ENCODE measurements around the gene PWWP2A.
"Not testable (repeated sequence)": the region's sequence is repeated elsewhere in the genome, so short reads cannot be mapped to it uniquely, and the experiment has no call there.

The PWWP2A gene

DNA sequence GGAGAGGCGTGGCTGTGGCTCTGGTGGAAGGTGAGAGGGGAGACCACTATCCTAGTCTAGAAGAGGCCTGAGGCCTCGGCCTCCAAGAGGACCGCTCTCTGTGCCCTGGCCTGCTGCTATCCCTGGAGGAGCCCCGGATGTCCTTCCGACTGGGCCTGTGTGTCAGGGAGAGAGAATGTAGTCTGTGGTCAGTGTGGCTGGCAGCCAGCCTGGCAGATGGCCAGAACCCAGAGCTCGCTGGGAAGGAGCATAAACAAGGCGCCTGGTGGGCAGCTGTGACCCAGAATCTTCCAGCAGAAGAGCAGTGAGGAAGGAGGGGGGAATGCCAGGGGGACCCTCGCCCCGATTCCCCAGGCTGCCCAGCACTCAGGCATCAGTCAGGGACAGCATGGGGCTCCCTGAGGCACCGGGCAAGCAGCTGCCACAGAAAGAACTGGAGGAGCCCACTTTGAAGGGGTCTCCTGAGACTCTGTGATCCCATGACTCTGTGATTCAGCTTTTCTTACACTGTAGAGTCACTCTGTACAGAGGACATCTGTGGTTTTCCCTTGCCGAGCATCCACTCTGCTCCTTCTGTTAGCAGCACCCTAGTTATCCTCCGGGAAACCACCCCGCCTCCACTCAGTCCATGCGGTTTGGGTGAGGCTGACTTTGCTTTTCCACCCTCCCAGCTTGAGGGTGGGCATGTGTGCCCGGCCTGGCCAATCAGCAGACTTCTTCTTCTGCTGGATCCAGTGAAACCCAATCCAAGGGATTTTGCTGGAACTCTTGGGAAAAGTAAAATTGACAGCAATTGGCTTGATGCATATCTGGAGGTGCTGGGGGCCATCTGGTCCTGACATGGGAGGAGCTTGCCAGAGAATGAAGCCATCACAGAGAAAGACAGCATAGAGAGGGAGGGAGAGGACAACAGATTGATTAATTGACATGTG is 46.2 kb upstream of the PWWP2A start:
- Histone ChIP-seq H3K4me3 (ENCODE audit: severe bottlenecking) (peak overlapping the region; percentile 5), H3K27me3 (ENCODE audit: insufficient read depth, poor library complexity, severe bottlenecking) (no peaks in the 10 kb centered on the region), H3K4me1 (ENCODE audit: insufficient read depth, poor library complexity, severe bottlenecking) (peaks cover 28% of the 10 kb centered on the region), H3K9me3 (ENCODE audit: severe bottlenecking) (no peaks in the 10 kb centered on the region), H3K27ac (ENCODE audit: poor library complexity, severe bottlenecking) (peak overlapping the region; percentile 95), H3K36me3 (ENCODE audit: low read depth) (no peaks in the 10 kb centered on the region)
- ATAC-seq (ENCODE audit: low read depth) = peak; percentile 91
- no peak for TF ChIP-seq CTCF (IDR thresholded peaks at IDR 0.05; ENCODE audit: poor library complexity, severe bottlenecking)
- DNase-seq (ENCODE audit: low spot score) = peak; percentile 98

- no peak for TF ChIP-seq CTCF (IDR thresholded peaks at IDR 0.05; ENCODE audit: poor library complexity, severe bottlenecking)
These were observed 43.7 kb upstream of the PWWP2A start for GRCh38 chr5:160162910-160163309.

GRCh38 chr5:160161626-160162025 is 42.4 kb upstream of the PWWP2A start:
- no peak overlapping the region for H3K4me3 ChIP-seq (ENCODE audit: severe bottlenecking)
- DNase-seq (ENCODE audit: low spot score) (no peak), ATAC-seq (ENCODE audit: low read depth) (no peak)
- H3K4me1 ChIP-seq (ENCODE audit: insufficient read depth, poor library complexity, severe bottlenecking) = peaks cover 22% of the 10 kb centered on the region
- H3K36me3 ChIP-seq (ENCODE audit: low read depth) = no peaks in the 10 kb centered on the region
- no peaks in the 10 kb centered on the region for H3K9me3 ChIP-seq (ENCODE audit: severe bottlenecking)
- no peak for TF ChIP-seq CTCF (IDR thresholded peaks at IDR 0.05; ENCODE audit: poor library complexity, severe bottlenecking)
- no peak overlapping the region for H3K27ac ChIP-seq (ENCODE audit: poor library complexity, severe bottlenecking)
- no peaks in the 10 kb centered on the region for H3K27me3 ChIP-seq (ENCODE audit: insufficient read depth, poor library complexity, severe bottlenecking)

More at GRCh38 chr5:160162910-160163309, 43.7 kb upstream of the PWWP2A start:
- H3K36me3 ChIP-seq (ENCODE audit: low read depth) = no peaks in the 10 kb centered on the region
- no peaks in the 10 kb centered on the region for H3K27me3 ChIP-seq (ENCODE audit: insufficient read depth, poor library complexity, severe bottlenecking)
- DNase-seq (ENCODE audit: low spot score) (no peak), ATAC-seq (ENCODE audit: low read depth) (no peak)
- H3K4me1 ChIP-seq (ENCODE audit: insufficient read depth, poor library complexity, severe bottlenecking) = peaks cover 23% of the 10 kb centered on the region
- no peak overlapping the region for H3K4me3 ChIP-seq (ENCODE audit: severe bottlenecking)
- no peak overlapping the region for H3K27ac ChIP-seq (ENCODE audit: poor library complexity, severe bottlenecking)
- no peaks in the 10 kb centered on the region for H3K9me3 ChIP-seq (ENCODE audit: severe bottlenecking)

DNA sequence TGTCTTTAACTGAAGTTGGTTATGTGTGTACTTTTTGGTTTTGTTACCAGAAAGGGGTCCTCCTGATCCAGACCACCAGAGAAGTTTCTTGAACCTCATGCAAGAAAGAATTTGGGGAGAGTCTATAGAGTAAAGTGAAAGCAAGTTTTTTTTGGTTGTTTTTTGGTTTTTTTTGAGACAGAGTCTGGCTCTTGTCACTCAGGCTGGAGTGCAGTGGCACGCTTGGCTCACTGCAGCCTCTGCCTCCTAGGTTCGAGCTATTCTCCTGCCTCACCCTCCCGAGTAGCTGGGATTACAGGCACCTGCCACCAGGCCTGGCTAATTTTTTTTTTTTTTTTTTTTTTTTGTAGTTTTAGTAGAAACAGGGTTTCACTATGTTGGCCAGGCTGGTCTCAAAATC is 41.6 kb upstream of the PWWP2A start:
- not testable (repeated sequence) for H3K27ac ChIP-seq (ENCODE audit: poor library complexity, severe bottlenecking)

DNA sequence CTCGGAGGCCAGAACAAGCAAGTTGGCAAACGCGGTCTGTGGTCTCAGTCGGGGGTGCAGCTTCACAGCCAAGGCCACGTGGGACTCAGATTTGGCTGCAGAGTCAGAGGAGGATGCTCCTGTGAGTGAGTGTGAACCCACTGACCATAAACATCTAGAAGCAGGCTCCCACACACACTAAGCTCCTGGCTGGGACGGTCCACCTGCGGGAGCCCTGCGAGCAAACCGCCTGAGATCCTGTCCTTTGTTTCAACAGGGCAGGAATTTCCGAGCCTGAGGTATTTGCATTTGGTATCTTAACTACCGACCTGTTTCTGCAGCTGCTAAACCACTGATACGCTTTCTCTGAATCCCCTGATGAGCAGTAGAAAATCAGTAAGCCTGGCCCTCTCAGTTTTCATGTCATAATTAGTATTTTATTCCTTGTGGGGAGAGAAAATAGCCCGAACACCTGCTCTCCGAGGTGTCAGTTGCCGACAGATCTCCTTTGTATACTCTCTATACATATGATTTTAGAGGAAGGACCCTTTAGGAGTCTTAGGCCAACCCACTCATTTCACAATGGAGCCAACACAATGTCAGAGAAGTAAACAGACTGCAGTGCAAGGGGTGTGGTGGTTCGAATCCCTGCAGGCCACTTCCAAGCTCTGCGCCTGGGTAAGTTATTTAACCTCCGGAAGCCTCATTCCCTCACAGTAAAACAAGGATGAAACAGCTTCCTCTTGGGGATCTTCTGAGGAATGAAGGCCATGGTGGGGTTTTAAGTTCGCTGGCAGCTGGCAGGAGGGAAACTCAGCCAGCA is 40.9 kb upstream of the PWWP2A start:
- Histone ChIP-seq H3K9me3 (ENCODE audit: severe bottlenecking) (no peaks in the 10 kb centered on the region), H3K27me3 (ENCODE audit: insufficient read depth, poor library complexity, severe bottlenecking) (no peaks in the 10 kb centered on the region), H3K27ac (ENCODE audit: poor library complexity, severe bottlenecking) (no peak overlapping the region), H3K4me1 (ENCODE audit: insufficient read depth, poor library complexity, severe bottlenecking) (peaks cover 8% of the 10 kb centered on the region), H3K4me3 (ENCODE audit: severe bottlenecking) (no peak overlapping the region), H3K36me3 (ENCODE audit: low read depth) (no peaks in the 10 kb centered on the region)
- ATAC-seq (ENCODE audit: low read depth) = 0 out of 3 replicates have a peak, but pooled peaks have one; percentile 22
- DNase-seq (ENCODE audit: low spot score) = no peak
- no peak for TF ChIP-seq CTCF (IDR thresholded peaks at IDR 0.05; ENCODE audit: poor library complexity, severe bottlenecking)

More for the DNA sequence above, 41.6 kb upstream of the PWWP2A start:
- H3K36me3 ChIP-seq (ENCODE audit: low read depth); ATAC-seq (ENCODE audit: low read depth); DNase-seq (ENCODE audit: low spot score); H3K27me3 ChIP-seq (ENCODE audit: insufficient read depth, poor library complexity, severe bottlenecking); H3K4me3 ChIP-seq (ENCODE audit: severe bottlenecking); H3K9me3 ChIP-seq (ENCODE audit: severe bottlenecking): not testable (repeated sequence)
- H3K4me1 ChIP-seq (ENCODE audit: insufficient read depth, poor library complexity, severe bottlenecking) = peaks cover 14% of the 10 kb centered on the region

Measured in RWPE2 (cell line).